GM23338 (cell line): ENCODE results near the gene HSD11B2. TPM values are rescaled to one million over a fixed set of nuclear protein-coding genes. Genes with fewer than 3 reads are reported as not detected.

Experiments
- ATAC-seq: fragments of 200-7000 bp; cut with Tn5 transposase; 3 replicates; pipeline ENCODE4 v1.9.1; 2020
- DNase-seq: peaks from one replicate; pipeline ENCODE4 v3.0.0-alpha.2; 2015; ENCODE audit warnings: low spot score
- H2AFZ ChIP-seq: fragments of 200-600 bp; sonication (generic); 2 replicates; pipeline ENCODE4 v1.8.0; 2016; ENCODE audit warnings: antibody characterized with exemption, mild to moderate bottlenecking, moderate library complexity
- H3F3A ChIP-seq: fragments of 200-600 bp; sonication (generic); replicated peaks from 2 replicates; pipeline ENCODE4 v1.8.0; 2017; ENCODE audit warnings: antibody characterized with exemption, mixed run types, low read depth
- H3K27ac ChIP-seq: fragments of 200-600 bp; sonication (generic); 2 replicates; pipeline ENCODE4 v1.6.1; 2016; ENCODE audit warnings: low read depth
- H3K27me3 ChIP-seq: fragments of 200-600 bp; sonication (generic); 2 replicates; pipeline ENCODE4 v1.8.0; 2016; ENCODE audit warnings: mild to moderate bottlenecking, mixed run types, moderate library complexity; ENCODE audit not compliant: insufficient read depth
- H3K36me3 ChIP-seq: fragments of 200-600 bp; sonication (generic); 2 replicates; pipeline ENCODE4 v1.8.0; 2016; ENCODE audit warnings: mild to moderate bottlenecking; ENCODE audit not compliant: insufficient read depth
- H3K4me1 ChIP-seq: fragments of 200-600 bp; sonication (generic); 2 replicates; pipeline ENCODE4 v1.8.0; 2016; ENCODE audit warnings: mild to moderate bottlenecking, moderate library complexity; ENCODE audit not compliant: insufficient read depth
- H3K4me2 ChIP-seq: fragments of 200-600 bp; sonication (generic); 2 replicates; pipeline ENCODE4 v1.7.1; 2017; ENCODE audit warnings: mixed run types
- H3K4me3 ChIP-seq: fragments of 200-600 bp; sonication (generic); 2 replicates; pipeline ENCODE4 v1.6.1; 2016; ENCODE audit warnings: mixed run types
- H3K79me2 ChIP-seq: fragments of 200-600 bp; sonication (generic); replicated peaks from 2 replicates; pipeline ENCODE4 v1.8.0; 2017; ENCODE audit warnings: mild to moderate bottlenecking; ENCODE audit not compliant: insufficient read depth
- H3K9me2 ChIP-seq: fragments of 200-600 bp; sonication (generic); 2 replicates; pipeline ENCODE4 v1.8.0; 2017; ENCODE audit not compliant: insufficient read depth
- H4K20me1 ChIP-seq: fragments of 200-600 bp; sonication (generic); replicated peaks from 2 replicates; pipeline ENCODE4 v1.8.0; 2017; ENCODE audit warnings: mild to moderate bottlenecking; ENCODE audit not compliant: insufficient read depth
- H3K27ac Mint-ChIP-seq: 2 replicates; pipeline ENCODE4 v1.8.0; 2020; ENCODE audit warnings: inconsistent platforms, mild to moderate bottlenecking, moderate library complexity, mixed read lengths
- H3K27me3 Mint-ChIP-seq: 3 replicates; pipeline ENCODE4 v1.8.0; 2022; ENCODE audit warnings: low read depth, mild to moderate bottlenecking, moderate library complexity, mixed read lengths, inconsistent platforms; ENCODE audit not compliant: insufficient read depth, poor library complexity
- H3K36me3 Mint-ChIP-seq: 3 replicates; pipeline ENCODE4 v1.8.0; 2021; ENCODE audit warnings: low read depth, mild to moderate bottlenecking, inconsistent platforms, moderate library complexity, mixed read lengths
- H3K4me1 Mint-ChIP-seq: 3 replicates; pipeline ENCODE4 v1.8.0; 2020; ENCODE audit warnings: mild to moderate bottlenecking, inconsistent platforms, mixed read lengths
- H3K4me3 Mint-ChIP-seq: 3 replicates; pipeline ENCODE4 v1.8.0; 2021; ENCODE audit warnings: moderate library complexity, mild to moderate bottlenecking, inconsistent platforms, mixed read lengths
- H3K9me3 Mint-ChIP-seq: 3 replicates; pipeline ENCODE4 v1.8.0; 2020; ENCODE audit warnings: moderate library complexity, mild to moderate bottlenecking, inconsistent platforms, mixed read lengths
- CREB1 ChIP-seq: fragments of 250-450 bp; sonication (Bioruptor Pico); IDR thresholded peaks from 2 replicates; pipeline ENCODE4 v1.5.0; 2020; ENCODE audit warnings: low read depth, mild to moderate bottlenecking, moderate library complexity
- CTCF ChIP-seq, 2 experiments: fragments of 200-600 bp in 1 of 2; sonication (generic) in 1 of 2; conservative IDR thresholded peaks; 2 replicates each; pipeline versions ENCODE4 v1.5.1 to v1.6.1; 2016 to 2017; ENCODE audit warnings: antibody characterized with exemption in 2 of 2, low read depth in 2 of 2, mild to moderate bottlenecking in 2 of 2, moderate library complexity in 1 of 2
- JUNB ChIP-seq: IDR thresholded peaks from one replicate; pipeline ENCODE4 v1.6.1; 2016; ENCODE audit warnings: antibody characterized with exemption; ENCODE audit not compliant: unreplicated experiment
- NANOG ChIP-seq: IDR thresholded peaks from 2 replicates; pipeline ENCODE4 v1.6.1; 2016; ENCODE audit warnings: antibody characterized with exemption, borderline replicate concordance
- POLR2AphosphoS5 ChIP-seq: IDR thresholded peaks from 2 replicates; pipeline ENCODE4 v1.6.1; 2016; ENCODE audit warnings: antibody characterized with exemption, low read depth
- REST ChIP-seq: IDR thresholded peaks from one replicate; pipeline ENCODE4 v1.6.1; 2018; ENCODE audit warnings: antibody characterized with exemption; ENCODE audit not compliant: unreplicated experiment
- STAT1 ChIP-seq: IDR thresholded peaks from one replicate; pipeline ENCODE4 v1.6.1; 2016; ENCODE audit warnings: antibody characterized with exemption; ENCODE audit not compliant: unreplicated experiment
- ZNF114 ChIP-seq: fragments of 250-450 bp; sonication (Bioruptor Pico); IDR thresholded peaks from 2 replicates; pipeline ENCODE4 v1.5.0; 2020; ENCODE audit warnings: mild to moderate bottlenecking, moderate library complexity
- ZNF331 ChIP-seq: fragments of 250-450 bp; sonication (Bioruptor Pico); IDR thresholded peaks from 2 replicates; pipeline ENCODE4 v1.5.0; 2020; ENCODE audit warnings: low read depth, mild to moderate bottlenecking, moderate library complexity
- polyA plus RNA-seq: library from polyadenylated mRNA; unstranded; fragments of >200 nt; fragmentation: Nextera tagmentation; extraction: Ambion mirVana; gene quantifications from 2 replicates; pipeline ENCODE4 v1.2.1, GENCODE V29; 2016
- total RNA-seq: library from RNA; depleted of rRNA; stranded (reverse); fragments of >200 nt; shearing (Covaris generic); gene quantifications from 2 replicates; pipeline ENCODE4 v1.2.3, GENCODE V29; 2014
- TF ChIP-seq, protein P1 (sequence below): IDR thresholded peaks from 2 replicates; pipeline ENCODE4 v1.6.1; 2016; ENCODE audit warnings: antibody characterized with exemption

Gene HSD11B2
- total and polyA plus RNA-seq, 2 experiments from 2014 or later: 14.8 to 23.0 TPM

GRCh38 chr16:67451061-67451703 is 20.3 kb downstream of the HSD11B2 start:
- no peak overlapping the region for H3K4me3 ChIP-seq
- H4K20me1 ChIP-seq: no peaks in the 10 kb centered on the region; the same call in 1 of the 2 replicates
- H2AFZ ChIP-seq: no peak overlapping the region
- peaks cover 15% of the 10 kb centered on the region for H3K27me3 Mint-ChIP-seq
- no peaks in the 10 kb centered on the region for H3K9me2 ChIP-seq
- no peaks in the 10 kb centered on the region for H3K4me1 ChIP-seq
- no peak overlapping the region for H3K4me2 ChIP-seq
- no peak overlapping the region for H3K27ac ChIP-seq
- no peak for DNase-seq
- H3K36me3 ChIP-seq: no peaks in the 10 kb centered on the region
- no peak for ATAC-seq
- peaks cover 14% of the 10 kb centered on the region for H3K36me3 Mint-ChIP-seq
- TF ChIP-seq POLR2AphosphoS5 (no peak), CTCF (conservative IDR thresholded peaks at IDR 0.05; ENCODE audit: low read depth in 2 of 2) (no peak), ZNF114 (CRISPR knock-in tag) (no peak), REST (no peak), CREB1 (CRISPR knock-in tag) (no peak), STAT1 (no peak), JUNB (no peak), NANOG (no peak), ZNF331 (CRISPR knock-in tag) (no peak)
- TF ChIP-seq, protein P1, sequence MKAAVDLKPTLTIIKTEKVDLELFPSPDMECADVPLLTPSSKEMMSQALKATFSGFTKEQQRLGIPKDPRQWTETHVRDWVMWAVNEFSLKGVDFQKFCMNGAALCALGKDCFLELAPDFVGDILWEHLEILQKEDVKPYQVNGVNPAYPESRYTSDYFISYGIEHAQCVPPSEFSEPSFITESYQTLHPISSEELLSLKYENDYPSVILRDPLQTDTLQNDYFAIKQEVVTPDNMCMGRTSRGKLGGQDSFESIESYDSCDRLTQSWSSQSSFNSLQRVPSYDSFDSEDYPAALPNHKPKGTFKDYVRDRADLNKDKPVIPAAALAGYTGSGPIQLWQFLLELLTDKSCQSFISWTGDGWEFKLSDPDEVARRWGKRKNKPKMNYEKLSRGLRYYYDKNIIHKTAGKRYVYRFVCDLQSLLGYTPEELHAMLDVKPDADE: no peak
- H3K4me1 Mint-ChIP-seq: peaks cover 4% of the 10 kb centered on the region; the same call in 2 of the 3 replicates
- no peaks in the 10 kb centered on the region for H3K79me2 ChIP-seq
- no peak overlapping the region for H3K4me3 Mint-ChIP-seq
- no peaks in the 10 kb centered on the region for H3F3A ChIP-seq
- no peaks in the 10 kb centered on the region for H3K27me3 ChIP-seq
- peaks cover 3% of the 10 kb centered on the region; the same call in 1 of the 3 replicates for H3K9me3 Mint-ChIP-seq
- H3K27ac Mint-ChIP-seq: no peak overlapping the region
